SKM-1 (cell line): ENCODE data around the gene API5.

Experiments
- DNase-seq: peaks from one replicate; lab custom pipeline; 2025; ENCODE audit not compliant: unreplicated experiment; lab: John Stamatoyannopoulos, UW

Gene API5

GRCh38 chr11:43358801-43359421 is 47.1 kb downstream of the API5 start, which contains the start of gene TTC17:
Gene TTC17 (plus strand): TSS chr11:43358920. CDS start chr11:43358955, 35 bp downstream.
- peak; percentile 83 for DNase-seq

DNA sequence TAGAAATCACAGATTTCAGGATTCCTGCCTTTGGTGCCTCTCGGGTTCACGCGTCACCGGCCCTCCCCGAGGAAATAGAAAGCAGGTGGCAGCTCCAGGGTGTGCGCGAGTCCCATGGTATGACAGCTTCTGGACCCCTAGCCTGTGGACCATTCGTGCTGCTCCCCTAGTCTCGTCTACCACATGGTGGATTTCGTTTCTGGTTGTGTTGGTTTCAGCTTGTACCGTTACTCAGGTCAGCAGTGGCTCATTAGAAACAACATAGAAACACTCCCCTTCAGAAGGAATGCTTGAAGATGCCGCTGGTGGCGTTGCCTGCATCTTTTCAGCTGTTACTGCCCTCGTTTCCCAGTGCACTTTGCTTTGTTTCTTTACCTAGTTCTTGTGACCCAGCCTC is 47.6 kb downstream of the API5 start:
- DNase-seq, result no peak

DNA sequence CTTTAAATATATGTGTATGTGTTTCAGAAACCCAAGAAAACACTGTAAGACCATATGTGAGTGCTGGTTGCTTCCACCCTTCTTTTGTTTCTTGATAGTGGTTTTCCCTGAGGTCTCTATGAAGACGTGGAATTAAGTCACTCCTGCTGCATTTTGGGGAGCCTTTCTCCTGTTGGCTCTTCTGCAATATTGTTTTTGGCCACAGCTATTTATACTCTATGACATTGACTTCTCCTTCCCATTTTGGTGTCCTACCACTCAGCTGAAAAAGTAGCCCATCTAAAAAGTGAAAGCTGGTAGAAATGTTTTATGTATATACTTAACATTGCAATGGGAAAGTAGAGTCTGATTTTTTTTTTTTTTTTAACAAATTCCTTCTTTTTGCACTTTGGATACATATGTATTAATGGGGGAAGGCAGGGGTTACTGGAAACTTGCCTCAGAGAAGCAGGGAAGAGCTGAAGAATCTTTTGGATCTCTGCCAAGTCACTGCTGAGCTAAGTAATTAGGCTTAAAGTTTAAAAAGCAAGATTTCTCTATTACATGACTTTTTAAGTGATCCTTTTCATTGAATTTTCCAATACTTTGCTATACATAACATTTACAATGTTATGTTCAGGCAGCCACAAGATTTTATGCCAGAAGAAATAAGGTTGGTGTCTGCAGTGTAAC is 48.7 kb downstream of the API5 start:
- DNase-seq, result peak; percentile 25

DNA sequence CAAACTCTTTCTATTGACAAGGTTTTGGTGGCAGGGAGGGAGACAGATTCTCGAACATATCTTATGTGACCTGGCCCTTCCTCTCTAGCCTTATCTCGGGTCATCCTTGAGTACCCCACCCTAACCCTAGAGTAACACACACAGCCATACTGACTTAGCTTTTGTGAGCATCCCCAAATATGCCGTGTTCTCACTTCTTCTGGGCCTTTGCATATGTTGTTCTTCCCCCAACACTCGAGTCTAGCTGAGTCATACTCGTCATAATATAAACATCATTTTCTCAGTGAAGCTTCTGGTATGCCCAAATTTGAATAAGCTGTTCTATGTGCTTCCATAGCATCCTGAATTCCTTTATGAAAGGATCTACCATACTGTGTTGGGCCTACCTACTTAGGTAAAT is 54.9 kb downstream of the API5 start:
- no peak for DNase-seq

GRCh38 chr11:43367382-43368178 is 55.8 kb downstream of the API5 start:
- DNase-seq, result no peak

DNA sequence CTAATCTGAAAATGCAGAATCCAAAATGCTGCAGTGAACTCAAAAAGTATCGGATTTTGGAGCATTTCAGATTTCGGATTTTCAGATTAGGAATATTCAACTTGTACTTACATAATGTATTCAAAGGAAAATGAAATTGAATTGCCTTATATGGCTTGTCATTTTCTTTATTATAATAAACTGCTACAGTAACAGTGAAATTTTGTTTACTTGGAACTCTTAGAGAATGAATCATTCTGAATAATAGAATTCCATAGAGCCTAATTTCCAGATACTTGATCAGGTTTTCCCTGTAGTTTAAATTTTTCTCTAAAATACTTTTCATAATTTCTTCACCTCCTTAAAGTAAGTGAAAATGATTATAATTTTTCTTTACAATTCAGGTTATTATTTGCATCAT is 64.3 kb downstream of the API5 start:
- DNase-seq, result no peak

DNA sequence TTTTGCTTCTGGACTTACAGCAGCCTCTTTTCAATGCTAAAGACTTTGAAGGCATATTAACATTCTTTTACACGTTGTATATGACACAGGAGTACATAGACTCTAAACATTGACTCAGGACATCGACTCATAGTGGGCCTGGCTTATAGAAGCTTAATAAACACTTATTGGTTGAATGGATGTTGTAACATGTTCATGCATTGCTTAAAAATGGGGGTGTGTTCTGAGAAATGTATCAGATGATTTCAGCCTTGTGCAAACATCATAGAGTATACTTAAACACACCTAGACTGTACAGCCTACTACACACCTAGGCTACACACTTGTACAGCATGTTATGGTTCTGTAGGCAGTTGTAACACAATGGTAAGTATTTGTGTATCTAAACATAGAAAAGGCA is 64.8 kb downstream of the API5 start:
- DNase-seq, result no peak

DNA sequence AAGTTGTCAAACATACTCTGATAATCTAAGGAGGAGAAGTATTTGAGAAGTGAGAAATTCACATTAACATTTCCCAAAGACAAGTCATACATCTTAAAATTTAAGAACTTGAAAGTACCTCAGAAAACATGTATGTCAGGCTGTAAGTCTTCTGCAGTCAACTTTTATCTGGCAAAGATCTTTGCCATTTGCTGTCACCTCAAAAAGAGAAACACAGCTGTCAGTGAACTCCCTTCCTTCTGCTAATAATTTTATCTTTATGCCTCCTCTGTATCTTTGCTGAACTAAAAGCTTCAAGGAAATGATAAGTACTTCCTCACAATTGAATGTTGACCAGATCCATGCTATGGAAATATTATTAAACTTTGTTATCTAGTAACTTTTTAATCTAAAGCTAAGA is 65.6 kb downstream of the API5 start:
- DNase-seq, result no peak

GRCh38 chr11:43378897-43379296 is 67.1 kb downstream of the API5 start:
- no peak for DNase-seq

- no peak for DNase-seq
Observed at GRCh38 chr11:43381802-43382201, 70.0 kb downstream of the API5 start.

DNA sequence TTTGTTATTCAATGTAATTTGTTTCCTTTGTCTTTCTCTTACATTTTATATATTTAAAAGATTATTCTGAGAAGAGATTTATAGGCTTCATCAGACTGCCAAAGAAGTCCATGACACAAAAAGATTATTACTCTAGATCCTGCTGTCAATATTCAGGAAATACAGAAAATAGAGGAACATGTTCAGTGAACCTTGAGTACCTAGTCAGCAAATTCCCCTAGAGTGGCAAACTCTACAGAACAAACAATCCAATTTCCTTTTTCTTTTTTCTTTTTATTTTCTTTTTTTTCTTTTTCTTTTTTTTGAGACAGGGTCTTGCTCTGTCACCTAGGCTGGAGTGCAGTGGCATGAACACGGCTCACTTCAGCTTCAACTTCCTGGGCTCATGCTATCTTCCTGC is 70.8 kb downstream of the API5 start:
- DNase-seq, result no peak

DNA sequence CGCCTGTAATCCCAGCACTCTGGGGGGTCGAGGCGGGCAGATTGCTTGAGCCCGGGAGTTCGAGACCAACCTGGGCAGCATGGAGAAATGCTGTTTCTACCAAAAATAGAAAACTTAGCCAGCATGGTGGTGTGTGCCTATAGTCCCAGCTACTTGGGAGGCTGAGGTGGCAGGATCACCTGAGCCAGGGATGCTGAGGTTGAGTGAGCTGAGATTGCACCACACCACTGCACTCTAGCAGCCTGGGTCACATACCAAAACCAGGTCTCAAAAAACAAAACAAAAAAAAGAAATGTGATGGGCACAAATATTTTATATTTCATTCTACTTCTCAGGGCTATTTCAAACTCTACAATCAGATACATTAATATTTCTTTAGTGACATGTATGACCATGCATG is 72.6 kb downstream of the API5 start:
- no peak for DNase-seq

GRCh38 chr11:43392713-43393112 is 80.9 kb downstream of the API5 start:
- DNase-seq, result no peak

DNA sequence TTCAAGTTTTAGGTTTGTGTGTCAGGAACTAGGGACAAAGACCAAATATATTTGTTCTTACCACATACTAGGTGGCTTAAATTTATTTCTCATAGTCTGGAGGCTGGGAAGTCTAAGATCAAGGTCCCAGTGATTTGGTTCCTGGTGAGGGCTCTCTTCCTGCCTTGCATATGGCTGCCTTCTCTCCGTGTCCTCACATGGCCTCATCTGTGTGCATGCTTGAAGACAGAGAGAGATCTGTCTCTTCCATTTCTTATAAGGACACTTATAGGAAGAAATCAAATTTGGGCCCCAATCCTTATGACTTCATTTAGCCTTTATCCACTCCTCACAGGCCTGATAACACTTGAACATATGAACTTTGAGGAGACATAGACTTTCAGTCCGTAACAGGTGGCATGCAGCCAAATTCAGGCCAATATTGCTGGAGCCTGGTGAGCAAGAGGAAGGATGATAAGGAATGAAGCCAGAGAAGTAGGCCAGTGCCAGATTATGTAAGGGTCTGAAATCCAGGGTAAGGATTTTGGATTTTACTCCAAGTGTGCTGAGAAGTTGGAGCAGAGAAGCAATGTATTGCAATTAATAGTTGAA is 82.1 kb downstream of the API5 start:
- DNase-seq, result no peak
